NCI-H446 (cell line): ENCODE data around the gene TMEM94.
"Not testable (repeated sequence)": the region's sequence is repeated elsewhere in the genome, so short reads cannot be mapped to it uniquely, and the experiment has no call there.

Source experiments
- DNase-seq, 2 experiments: peaks; one replicate each; lab custom pipeline; 2025; lab: John Stamatoyannopoulos, UW

The TMEM94 gene

GRCh38 chr17:75445896-75446295 lies 10.5 kb upstream of the TMEM94 start:
- not testable (repeated sequence) for DNase-seq

GRCh38 chr17:75447951-75448856 lies 8.2 kb upstream of the TMEM94 start:
- no peak for DNase-seq

GRCh38 chr17:75450270-75450669 lies 6.2 kb upstream of the TMEM94 start:
- no peak for DNase-seq

DNA sequence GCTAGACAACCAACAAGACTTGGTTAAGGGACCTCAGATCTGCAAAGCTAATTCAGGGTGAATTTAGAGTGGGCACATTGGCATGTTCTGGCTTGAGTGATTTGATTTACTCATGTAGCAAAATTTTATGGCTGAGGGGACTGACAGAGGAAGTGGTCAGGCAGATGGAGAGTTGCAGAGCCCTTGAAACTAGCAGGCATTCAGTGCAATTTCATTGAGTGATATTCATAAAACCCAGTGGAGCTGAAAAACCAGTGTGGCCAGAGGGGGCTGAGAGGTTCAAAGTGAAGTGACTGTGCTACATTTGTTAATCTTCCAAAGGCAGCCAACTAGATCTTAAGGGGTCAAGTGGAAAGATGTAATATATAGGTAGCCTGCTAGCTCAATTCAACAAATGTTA lies 2.2 kb upstream of the TMEM94 start:
- DNase-seq: no peak

GRCh38 chr17:75454672-75455071 lies 1.8 kb upstream of the TMEM94 start:
- not testable (repeated sequence) for DNase-seq

- no peak for DNase-seq
These were observed 407 bp upstream of the TMEM94 start for GRCh38 chr17:75456039-75456416.

DNA sequence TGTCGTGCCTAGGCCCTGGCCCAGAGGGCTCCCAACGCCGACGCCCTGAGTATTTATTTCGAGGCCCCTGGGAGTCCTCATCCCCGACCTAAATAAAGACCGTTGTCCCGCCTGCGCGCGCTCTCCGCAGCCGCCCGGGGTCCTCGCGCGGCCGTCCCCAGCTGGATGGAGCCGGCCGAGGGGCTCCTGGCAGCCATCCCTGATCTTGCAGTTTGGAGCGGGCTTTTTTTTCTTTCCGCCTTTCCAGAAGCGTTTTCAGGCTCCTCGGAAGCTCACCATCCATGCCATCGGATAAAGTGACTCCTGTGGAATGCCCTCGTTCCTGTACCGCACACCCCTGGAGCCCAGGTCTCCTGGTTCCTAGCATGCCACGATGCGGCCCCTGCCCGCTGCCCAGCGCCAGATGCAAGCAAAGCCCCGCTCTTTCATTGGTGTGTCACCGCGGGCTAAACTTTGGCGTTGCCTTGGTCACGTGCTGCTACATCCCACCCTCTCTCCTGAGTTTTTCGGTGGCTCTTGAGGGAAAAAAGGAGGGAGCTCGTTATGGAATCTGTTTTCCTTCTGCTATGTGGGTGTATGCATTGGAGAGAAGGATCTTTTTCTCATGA lies 716 bp downstream of the TMEM94 start:
- DNase-seq: peak; percentile 21 to 62

DNA sequence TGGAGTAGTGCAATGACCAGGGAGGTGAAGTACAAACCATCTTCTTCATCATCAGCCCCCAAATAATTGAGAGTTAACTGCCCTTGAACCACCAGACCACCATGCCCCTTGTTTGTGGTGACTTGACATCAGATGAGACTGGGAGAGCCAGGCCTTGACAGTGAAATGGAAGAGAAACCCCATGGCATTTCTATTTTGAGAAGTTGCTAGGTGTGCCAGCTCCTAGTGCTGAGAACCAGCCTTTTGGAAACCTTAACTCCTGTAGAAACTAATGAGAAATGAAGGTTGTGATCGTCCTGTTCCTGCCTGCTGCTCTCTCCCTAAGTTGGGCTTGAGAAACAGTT lies 2.8 kb downstream of the TMEM94 start:
- no peak for DNase-seq

GRCh38 chr17:75459590-75460267 lies 3.3 kb downstream of the TMEM94 start:
- no peak for DNase-seq

DNA sequence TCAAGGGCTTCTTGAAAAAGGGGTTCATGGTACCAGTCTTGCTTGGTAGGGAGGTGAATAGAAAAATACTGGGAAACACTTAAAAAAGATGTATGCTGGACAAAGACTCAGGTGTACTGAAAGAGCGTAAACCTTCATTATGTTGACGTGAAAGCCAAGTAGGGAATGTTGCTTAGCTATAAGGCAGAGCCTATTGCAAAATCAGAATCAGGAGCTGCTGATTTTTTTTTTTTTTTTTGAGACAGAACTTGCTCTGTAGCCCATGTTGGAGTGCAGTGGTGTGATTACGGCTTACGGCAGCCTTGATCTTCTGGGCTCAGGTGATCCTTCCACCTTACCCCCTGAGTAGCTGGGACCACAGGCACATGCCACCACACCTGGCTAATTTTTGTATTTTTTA lies 3.9 kb downstream of the TMEM94 start:
- DNase-seq: no peak

- DNase-seq: peak in 1 of 2 experiments; percentile 43
These were observed 7.2 kb downstream of the TMEM94 start for GRCh38 chr17:75463603-75464002.

DNA sequence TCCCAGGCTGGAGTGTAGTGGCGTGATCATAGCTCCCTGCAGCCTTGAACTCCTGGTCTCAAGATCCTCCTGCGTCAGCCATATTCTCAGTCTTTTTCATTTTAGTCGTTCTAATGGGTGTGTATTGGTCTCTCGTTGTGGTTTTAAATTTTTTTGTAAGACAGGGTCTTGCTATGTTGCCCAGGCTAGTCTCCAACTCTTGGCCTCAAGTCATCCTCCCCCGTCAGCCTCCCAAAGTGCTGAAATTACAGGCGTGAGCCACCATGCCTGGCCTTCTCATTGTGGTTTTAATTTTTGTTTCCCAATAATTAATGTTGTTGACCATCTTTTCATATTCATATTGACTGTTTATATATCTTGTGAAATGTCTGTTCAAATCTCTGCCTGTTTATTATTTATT lies 8.6 kb downstream of the TMEM94 start:
- DNase-seq: no peak

DNA sequence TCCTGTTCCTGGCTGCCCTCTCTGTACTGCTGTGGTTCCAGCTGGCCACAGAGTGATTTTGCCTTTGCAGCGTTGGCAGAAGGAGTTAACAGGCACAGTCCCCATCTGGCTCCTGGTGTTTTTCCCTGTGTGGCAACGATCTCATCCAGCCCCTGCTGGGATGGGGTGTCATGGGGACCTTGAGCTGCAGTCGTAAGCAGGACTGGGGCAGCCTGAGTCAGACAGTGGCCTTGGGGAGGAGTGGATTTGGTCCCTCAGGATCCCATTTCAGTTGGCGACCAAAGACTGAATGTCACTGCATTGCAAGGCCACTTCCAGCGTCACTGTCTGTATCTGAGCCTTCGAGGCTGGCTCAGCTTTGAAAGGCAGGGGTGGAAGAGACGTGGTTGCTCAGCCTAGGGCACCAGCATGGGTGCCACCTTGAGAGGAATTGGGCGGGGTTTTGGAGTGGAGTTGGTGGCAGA lies 11.9 kb downstream of the TMEM94 start:
- peak; percentile 69 to 88 for DNase-seq

- DNase-seq: peak in 1 of 2 experiments; percentile 43
These were observed 12.4 kb downstream of the TMEM94 start for GRCh38 chr17:75468779-75469373.

DNA sequence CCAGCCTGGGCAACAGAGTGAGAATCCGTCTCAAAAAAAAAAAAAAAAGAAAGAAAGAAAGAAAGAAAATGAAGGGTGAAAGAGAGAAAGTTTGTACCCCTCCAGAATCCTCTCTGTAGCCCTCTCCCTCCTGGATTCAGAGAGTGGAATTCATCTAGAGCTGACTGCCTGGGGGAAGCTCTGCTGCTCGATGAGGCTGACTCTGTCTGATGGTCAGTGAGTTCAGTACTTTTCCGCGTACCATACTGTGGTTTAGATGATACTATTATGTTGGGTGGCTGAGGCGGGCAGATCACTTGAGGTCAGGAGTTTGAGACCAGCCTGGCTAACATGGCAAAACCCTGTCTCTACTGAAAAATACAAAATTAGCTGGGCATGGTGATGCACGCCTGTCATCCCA lies 14.8 kb downstream of the TMEM94 start:
- no peak for DNase-seq

DNA sequence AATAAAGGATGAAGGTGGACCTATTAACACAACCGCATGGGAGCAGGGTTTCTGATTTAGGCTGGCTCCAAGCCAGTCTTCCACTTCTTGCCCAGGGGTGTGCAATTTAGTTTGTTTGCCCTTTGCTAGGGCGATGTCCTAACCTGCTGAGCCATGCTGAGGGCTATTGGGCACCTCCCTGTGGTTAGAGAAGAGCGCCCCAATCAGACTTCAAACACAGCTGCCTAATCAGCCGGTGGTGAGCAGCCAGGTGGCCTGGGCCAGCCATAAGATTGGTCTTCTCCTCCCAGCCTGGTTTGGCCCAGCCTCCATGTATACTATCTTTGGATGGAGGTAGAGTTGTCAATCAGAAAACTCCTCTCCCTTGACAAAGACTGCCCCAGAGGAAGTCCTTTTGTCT lies 15.7 kb downstream of the TMEM94 start:
- no peak for DNase-seq

- no peak for DNase-seq
These were observed 16.8 kb downstream of the TMEM94 start for GRCh38 chr17:75473246-75473645.

- DNase-seq: no peak
These were observed 18.3 kb downstream of the TMEM94 start for GRCh38 chr17:75474736-75475135.

- no peak for DNase-seq
These were observed 18.9 kb downstream of the TMEM94 start for GRCh38 chr17:75475144-75475835.

DNA sequence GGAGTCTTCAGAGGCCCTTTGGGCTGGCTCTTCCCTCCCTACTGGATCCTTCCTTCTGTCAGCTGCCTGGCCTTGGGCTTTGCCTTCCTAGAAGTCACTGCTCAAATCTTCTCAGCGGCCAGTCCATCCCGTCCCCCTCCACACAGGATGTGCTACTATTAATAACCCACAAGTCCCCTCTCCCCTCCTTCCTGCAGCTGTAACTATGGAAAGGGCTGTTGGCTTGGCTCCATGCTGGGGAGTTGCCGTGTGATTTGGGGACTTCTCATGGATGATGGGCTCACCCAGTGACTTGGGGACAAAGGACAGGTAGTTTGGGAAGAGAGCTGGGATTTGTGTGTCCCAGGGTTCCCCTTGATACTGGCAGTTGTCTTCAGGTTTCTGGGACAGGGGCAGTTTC lies 19.4 kb downstream of the TMEM94 start:
- DNase-seq: no peak

DNA sequence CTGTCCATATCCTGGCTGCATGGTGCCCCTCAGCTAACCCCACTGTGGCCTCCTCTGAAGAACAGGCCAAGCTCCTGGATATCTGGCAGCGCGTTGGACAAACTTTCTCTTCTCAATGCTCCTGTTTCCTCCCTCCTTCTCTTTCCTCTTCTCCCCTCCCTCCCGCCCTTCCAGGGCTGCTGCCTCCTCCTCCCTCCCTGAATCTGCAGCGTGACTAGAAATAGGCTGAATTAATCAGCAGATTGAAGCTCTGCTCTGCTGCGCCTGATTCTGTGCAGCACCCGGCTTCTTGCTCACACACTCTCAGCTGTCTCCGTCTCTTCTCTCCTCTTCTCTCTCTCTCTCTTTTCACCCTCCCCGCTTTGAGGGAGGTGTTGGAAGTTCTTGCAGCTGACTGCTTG lies 19.8 kb downstream of the TMEM94 start:
- no peak for DNase-seq
